ENCODE data around the gene PRKAG2. TPM values are rescaled to one million over a fixed set of nuclear protein-coding genes. Genes with fewer than 3 reads are reported as not detected.
"Not testable (repeated sequence)": the region's sequence is repeated elsewhere in the genome, so short reads cannot be mapped to it uniquely, and the experiment has no call there.

Gene PRKAG2
- total RNA-seq, 1 donor from 2014 or later: 18.5 TPM

DNA sequence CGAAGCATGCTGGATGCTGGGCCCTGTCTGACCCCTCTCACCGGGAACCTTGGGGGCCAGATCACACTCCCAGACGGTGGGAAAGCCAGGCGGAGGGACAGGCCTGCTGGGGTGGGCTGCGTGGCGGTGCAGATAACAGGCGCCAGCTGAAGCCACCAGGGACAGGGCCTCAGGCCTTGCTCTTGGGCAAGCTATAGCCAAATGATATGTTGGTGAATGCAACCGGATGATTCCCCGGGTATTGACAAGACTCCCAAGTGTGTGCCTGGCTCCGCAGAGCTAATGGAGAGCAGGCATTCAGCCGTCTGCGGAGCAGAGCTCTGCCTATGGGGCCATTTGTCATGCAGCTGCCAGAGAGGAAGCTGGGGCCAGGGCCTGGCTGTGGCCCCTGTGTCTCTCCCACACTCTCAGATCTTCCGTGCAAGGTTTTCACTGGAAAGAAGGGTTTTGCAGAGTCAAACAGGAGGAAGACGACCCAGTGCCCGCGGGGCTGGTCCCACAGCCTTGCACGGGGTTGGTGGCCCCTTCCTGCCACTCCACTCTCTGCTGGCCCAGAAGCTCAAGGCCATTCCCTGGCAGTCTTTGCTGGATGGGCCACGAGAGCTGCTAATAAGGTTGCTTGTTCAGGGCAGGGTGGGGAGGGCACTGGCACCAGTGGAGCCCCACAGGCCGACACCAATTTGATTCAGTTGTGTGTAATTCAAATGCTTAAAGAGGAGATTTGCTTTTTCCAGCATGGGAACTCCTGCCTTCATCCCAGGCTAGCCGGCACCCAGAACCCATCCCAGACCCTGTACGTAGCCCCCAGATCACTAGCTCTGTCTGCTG is 91.8 kb downstream of the PRKAG2 start:
- intact Hi-C loops (cut with micrococcal nuclease): loop anchor here (5.0 kb wide), 1 partner anchor 242 kb away; the partner anchor contains the start of gene GALNT11
- Mint-ChIP-seq H3K36me3 (ENCODE audit: low read depth) (no peaks in the 10 kb centered on the region), H3K4me1 (ENCODE audit: low read depth) (peaks cover 10% of the 10 kb centered on the region), H3K27ac (no peak overlapping the region), H3K4me3 (no peak overlapping the region), H3K9me3 (no peaks in the 10 kb centered on the region), H3K27me3 (ENCODE audit: insufficient read depth) (peaks cover 8% of the 10 kb centered on the region)
- no peak for DNase-seq (ENCODE audit: low spot score)

DNA sequence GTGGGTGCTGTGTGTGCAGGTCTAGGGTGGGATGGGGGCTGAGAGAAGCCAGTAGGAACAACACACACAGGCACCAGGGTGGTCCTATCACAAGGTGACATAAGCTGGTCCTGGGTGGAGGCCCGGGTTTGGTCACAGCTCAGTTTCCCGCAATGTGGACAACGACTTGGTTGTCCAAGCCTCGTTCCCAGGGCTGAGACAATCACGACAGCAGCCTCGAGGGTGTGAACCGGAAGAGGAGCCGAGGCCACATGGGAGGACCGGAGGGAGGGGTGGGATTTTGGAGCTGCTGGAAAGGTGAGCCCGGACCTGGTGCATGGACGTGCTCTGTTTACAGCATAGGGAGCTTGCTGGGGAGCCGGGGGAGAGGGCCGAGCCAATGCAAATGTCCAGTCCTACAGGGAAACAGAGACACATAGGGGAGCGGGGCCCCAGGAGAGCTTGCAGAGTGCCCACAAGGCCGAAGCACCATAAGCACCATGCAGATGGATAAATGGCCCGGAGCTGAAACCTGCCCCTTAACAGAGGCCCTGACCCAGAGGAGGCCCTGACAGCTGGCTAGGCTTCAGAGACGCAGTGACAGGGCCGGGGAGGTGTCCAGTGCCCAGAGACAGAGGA is 92.8 kb downstream of the PRKAG2 start:
- Mint-ChIP-seq H3K4me3 (no peak overlapping the region), H3K27me3 (ENCODE audit: insufficient read depth) (peaks cover 8% of the 10 kb centered on the region), H3K36me3 (ENCODE audit: low read depth) (no peaks in the 10 kb centered on the region), H3K27ac (no peak overlapping the region), H3K9me3 (no peaks in the 10 kb centered on the region), H3K4me1 (ENCODE audit: low read depth) (peaks cover 10% of the 10 kb centered on the region)
- DNase-seq (ENCODE audit: low spot score): no peak
- intact Hi-C loops (cut with micrococcal nuclease): loop anchor here (1.0 to 5.0 kb wide), 3 partner anchors 93 to 243 kb away; partner anchors contain the start of genes GALNT11 and PRKAG2

DNA sequence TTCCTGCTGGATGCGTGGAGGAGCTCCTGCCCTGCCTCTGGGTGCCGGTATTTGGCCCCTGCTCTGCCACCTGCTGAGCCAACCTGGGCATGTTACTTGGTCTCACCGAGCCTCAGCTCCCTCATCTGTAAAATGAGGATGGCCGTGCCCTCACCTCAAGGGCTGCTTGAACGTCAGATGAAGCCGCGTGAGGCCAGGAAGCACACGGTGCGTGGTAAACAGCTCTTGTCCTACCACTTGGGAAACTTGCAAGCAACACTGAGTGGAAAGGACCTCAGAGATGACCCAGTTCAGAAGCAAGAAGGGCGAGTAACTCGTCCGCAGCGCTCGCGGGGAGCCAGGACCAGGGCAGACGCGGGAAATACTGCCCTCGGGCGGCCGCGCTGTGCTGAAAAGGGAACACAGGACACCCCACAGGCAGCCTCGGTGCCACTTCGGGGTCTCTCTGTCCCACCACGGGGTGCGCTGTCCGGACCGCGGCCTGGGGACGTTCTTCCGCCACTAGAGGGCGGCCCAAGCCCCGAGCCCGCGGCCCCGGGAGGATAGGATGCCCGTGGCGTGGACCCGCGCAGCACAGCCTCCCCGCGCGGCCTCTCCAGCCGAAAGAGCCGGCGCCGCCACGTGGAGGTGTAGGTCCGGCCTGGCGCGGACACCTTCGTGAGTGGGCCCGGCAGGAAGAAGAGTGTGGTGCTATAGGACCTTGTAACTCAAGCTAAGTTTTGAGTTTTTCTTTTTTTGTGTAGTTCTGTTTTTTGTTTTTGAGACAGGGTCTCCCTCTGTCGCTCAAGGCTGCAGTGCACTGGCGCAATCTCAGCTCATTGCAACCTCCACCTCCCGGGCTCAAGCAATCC is 94.1 kb downstream of the PRKAG2 start:
- peak; percentile 41 for DNase-seq (ENCODE audit: low spot score)
- Mint-ChIP-seq H3K27ac (peak overlapping the region; percentile 29), H3K4me3 (peak overlapping the region; percentile 56), H3K27me3 (ENCODE audit: insufficient read depth) (peaks cover 8% of the 10 kb centered on the region), H3K36me3 (ENCODE audit: low read depth) (no peaks in the 10 kb centered on the region), H3K9me3 (no peaks in the 10 kb centered on the region), H3K4me1 (ENCODE audit: low read depth) (peaks cover 5% of the 10 kb centered on the region)
- intact Hi-C loops (cut with micrococcal nuclease): loop anchor here (1.0 to 5.0 kb wide), 3 partner anchors 94 to 244 kb away; partner anchors contain the start of genes GALNT11 and PRKAG2

DNA sequence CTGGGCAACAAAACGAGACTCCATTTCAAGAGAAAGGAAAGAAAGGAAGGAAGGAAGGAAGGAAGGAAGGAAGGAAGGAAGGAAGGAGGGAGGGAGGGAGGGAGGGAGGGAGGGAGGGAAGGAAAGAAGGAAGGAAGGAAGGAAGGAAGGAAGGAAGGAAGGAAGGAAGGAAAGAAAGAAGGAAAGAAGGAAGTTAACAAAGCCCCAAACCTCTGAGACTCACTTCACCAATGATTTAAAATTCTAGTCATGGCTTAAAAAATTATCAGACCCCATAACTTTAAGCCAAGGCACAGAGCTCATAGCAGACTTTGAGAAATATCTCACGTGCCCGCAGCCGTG is 94.7 kb downstream of the PRKAG2 start:
- not testable (repeated sequence) for H3K9me3 Mint-ChIP-seq; H3K36me3 Mint-ChIP-seq (ENCODE audit: low read depth); DNase-seq (ENCODE audit: low spot score); H3K4me1 Mint-ChIP-seq (ENCODE audit: low read depth); H3K4me3 Mint-ChIP-seq; H3K27ac Mint-ChIP-seq; H3K27me3 Mint-ChIP-seq (ENCODE audit: insufficient read depth)
- intact Hi-C loops (cut with micrococcal nuclease): loop anchor here (2.0 to 5.0 kb wide), 2 partner anchors 95 to 245 kb away; partner anchors contain the start of genes GALNT11 and PRKAG2

DNA sequence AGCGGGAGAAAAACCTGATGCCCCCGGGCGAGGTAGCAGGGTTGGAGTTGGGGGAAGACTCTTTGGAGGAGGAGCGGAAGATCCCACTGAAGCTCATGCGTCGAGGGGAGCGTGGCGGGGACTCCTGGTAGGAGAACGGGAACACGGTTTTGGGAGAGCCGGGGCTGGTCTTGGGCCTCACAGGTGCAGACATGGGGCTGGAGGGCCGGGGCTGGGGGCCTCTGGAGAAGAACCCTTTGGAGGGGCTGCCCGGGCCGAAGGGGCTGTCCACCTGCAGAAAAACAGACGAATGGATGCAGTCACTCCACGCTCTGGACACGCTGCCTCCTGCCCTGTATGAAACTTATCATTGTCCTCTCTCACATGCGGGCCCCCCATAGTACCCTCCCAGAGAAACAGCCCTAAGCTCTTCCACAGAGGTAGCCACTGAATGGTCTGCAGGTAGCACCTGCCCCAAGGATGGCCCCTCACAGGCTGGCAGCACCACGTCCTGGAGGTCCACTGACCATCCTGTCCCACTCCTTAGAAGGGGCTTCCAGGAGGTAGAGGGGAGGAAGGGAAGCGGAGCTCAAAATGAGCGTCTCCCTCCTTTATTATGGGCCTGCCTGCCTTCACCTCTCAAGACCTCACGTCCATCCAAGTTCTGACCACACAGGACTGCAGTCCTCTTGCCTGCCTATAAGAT is 95.6 kb downstream of the PRKAG2 start:
- Mint-ChIP-seq H3K9me3 (no peaks in the 10 kb centered on the region), H3K27ac (no peak overlapping the region), H3K27me3 (ENCODE audit: insufficient read depth) (peaks cover 6% of the 10 kb centered on the region), H3K4me1 (ENCODE audit: low read depth) (peaks cover 4% of the 10 kb centered on the region), H3K4me3 (no peak overlapping the region), H3K36me3 (ENCODE audit: low read depth) (no peaks in the 10 kb centered on the region)
- no peak for DNase-seq (ENCODE audit: low spot score)
- intact Hi-C loops (cut with micrococcal nuclease): loop anchor here (5.0 kb wide), 1 partner anchor 246 kb away; the partner anchor contains the start of gene GALNT11

DNA sequence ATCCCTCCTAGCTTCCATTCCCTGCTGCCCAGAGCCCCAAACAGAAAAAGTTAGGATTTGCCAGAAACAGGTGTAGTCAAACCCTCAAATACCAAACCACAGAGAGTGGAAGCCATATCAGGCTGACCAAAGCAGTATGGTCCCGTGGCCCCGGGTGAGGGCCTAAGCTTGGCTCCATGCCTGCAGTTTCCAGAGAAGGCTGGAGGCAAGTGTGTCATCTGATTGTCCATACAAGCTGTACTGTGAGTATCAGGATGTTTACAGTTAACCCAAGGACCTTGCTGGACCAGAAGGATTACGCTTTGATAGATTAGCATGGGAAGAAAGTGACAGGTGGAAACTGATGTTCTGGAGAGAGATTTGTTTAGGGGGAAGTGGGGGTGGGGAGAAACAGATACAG is 96.3 kb downstream of the PRKAG2 start:
- Mint-ChIP-seq H3K27ac (no peak overlapping the region), H3K36me3 (ENCODE audit: low read depth) (no peaks in the 10 kb centered on the region), H3K4me1 (ENCODE audit: low read depth) (peaks cover 4% of the 10 kb centered on the region), H3K9me3 (no peaks in the 10 kb centered on the region), H3K4me3 (no peak overlapping the region), H3K27me3 (ENCODE audit: insufficient read depth) (peaks cover 6% of the 10 kb centered on the region)
- no peak for DNase-seq (ENCODE audit: low spot score)
- intact Hi-C loops (cut with micrococcal nuclease): loop anchor here (5.0 kb wide), 1 partner anchor 247 kb away; the partner anchor contains the start of gene GALNT11

DNA sequence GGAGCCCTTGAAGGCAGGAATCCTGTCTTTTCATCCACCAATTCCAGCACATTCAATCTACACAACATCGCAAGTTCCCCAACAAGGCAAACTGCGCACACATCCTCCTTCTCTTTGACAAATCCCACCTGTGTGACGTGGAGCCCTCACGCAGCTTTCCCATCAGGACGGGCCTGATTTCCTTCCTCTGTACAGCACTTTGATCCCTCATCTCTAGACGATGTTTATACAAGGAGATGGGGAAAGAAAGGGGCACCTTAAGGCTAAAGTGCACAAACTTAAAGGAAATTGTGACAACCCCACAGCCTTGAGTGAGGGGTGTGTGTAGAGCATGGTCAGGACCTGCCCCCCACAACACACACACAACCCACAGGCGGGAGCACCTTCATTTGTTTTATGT is 97.2 kb downstream of the PRKAG2 start:
- DNase-seq (ENCODE audit: low spot score): no peak
- Mint-ChIP-seq H3K27me3 (ENCODE audit: insufficient read depth) (peaks cover 6% of the 10 kb centered on the region), H3K4me3 (no peak overlapping the region), H3K27ac (no peak overlapping the region), H3K9me3 (no peaks in the 10 kb centered on the region), H3K36me3 (ENCODE audit: low read depth) (no peaks in the 10 kb centered on the region), H3K4me1 (ENCODE audit: low read depth) (peaks cover 4% of the 10 kb centered on the region)
- intact Hi-C loops (cut with micrococcal nuclease): loop anchor here (5.0 kb wide), 1 partner anchor 248 kb away; the partner anchor contains the start of gene GALNT11

DNA sequence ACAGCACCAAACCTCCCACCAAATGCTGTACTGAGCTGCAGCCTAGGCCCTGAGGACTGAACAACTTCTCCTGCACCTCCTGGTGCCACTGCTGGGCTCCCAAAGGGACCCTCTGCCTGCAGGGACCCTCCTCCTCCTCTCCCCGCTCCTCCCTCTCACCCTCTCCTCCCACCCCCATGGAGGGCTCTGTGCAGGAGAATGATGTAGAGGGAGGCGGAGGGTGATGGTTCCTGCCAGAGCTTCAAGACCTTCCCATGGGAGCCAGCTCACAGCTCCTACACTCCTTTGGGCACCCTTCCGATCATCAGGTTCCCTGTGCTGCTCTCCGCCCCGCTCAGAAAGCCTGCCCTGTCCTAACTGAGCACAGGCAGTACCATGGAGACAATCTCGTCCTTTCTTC is 97.7 kb downstream of the PRKAG2 start:
- H3K27me3 Mint-ChIP-seq (ENCODE audit: insufficient read depth): peaks cover 6% of the 10 kb centered on the region
- no peak overlapping the region for H3K27ac Mint-ChIP-seq
- H3K4me1 Mint-ChIP-seq (ENCODE audit: low read depth): peaks cover 4% of the 10 kb centered on the region
- no peaks in the 10 kb centered on the region for H3K9me3 Mint-ChIP-seq
- H3K36me3 Mint-ChIP-seq (ENCODE audit: low read depth): no peaks in the 10 kb centered on the region
- no peak overlapping the region for H3K4me3 Mint-ChIP-seq
- DNase-seq (ENCODE audit: low spot score): no peak
- intact Hi-C loops (cut with micrococcal nuclease): no loop called here

DNA sequence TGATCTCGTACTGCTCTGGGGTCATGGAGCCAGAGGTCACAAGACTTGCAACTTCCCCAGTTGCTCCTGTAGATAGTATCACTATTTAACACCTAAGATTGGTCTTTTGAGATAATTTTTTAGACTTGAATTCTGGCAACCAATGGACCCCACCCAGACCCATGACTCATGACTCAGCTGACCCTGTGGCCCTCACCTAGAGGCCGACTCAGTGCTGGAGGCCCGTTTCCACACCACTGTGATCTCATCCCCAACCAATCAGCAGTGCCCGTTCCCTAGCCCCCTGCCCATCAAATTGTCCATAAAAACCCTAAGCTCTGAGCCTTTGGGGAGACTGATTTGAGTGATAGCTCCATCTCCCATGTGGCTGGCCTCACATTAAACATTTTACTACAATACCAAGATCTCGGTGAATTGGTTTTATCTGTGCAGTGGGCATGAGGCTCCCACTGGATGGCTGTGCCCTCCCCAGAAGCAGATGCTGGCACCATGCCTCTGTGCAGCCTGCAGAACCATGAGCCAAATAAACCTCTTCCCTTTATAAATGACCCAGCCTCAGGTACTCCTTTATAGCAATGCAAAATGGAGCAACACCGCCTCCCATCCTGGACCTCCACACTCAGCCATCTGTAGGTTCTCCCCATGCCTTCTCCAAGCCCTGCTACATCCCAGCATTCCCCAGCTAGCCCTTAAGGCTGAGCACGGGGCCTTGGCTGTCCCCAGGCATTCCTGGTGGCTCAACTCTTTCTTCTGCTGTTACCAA is 98.8 kb downstream of the PRKAG2 start:
- Mint-ChIP-seq H3K4me3 (no peak overlapping the region), H3K36me3 (ENCODE audit: low read depth) (no peaks in the 10 kb centered on the region), H3K4me1 (ENCODE audit: low read depth) (peaks cover 4% of the 10 kb centered on the region), H3K27me3 (ENCODE audit: insufficient read depth) (peaks cover 7% of the 10 kb centered on the region), H3K9me3 (no peaks in the 10 kb centered on the region), H3K27ac (no peak overlapping the region)
- DNase-seq (ENCODE audit: low spot score): no peak
- intact Hi-C loops (cut with micrococcal nuclease): no loop called here

DNA sequence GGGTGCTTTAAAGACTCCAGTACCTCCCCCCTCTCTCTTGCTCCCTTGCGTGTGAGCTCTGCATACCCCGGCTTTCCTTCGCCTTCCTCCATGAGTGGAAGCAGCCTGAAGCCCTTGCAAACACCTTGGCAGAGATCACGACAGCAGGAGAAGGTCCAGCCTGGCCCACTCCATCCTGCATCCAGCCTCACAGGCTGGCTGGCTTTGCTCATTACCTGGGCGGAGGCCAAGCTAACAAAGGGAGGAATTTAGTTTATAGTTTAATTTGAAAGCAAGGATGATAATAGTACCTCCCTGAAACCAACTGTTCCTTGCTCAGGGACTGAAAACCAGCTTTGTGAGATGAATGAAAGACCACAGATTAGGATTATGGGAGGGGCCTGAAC is 99.4 kb downstream of the PRKAG2 start:
- no peak for DNase-seq (ENCODE audit: low spot score)
- Mint-ChIP-seq H3K4me1 (ENCODE audit: low read depth) (peaks cover under 1% of the 10 kb centered on the region), H3K9me3 (no peaks in the 10 kb centered on the region), H3K27me3 (ENCODE audit: insufficient read depth) (peaks cover 7% of the 10 kb centered on the region), H3K4me3 (no peak overlapping the region), H3K27ac (no peak overlapping the region), H3K36me3 (ENCODE audit: low read depth) (no peaks in the 10 kb centered on the region)
- intact Hi-C loops (cut with micrococcal nuclease): no loop called here

DNA sequence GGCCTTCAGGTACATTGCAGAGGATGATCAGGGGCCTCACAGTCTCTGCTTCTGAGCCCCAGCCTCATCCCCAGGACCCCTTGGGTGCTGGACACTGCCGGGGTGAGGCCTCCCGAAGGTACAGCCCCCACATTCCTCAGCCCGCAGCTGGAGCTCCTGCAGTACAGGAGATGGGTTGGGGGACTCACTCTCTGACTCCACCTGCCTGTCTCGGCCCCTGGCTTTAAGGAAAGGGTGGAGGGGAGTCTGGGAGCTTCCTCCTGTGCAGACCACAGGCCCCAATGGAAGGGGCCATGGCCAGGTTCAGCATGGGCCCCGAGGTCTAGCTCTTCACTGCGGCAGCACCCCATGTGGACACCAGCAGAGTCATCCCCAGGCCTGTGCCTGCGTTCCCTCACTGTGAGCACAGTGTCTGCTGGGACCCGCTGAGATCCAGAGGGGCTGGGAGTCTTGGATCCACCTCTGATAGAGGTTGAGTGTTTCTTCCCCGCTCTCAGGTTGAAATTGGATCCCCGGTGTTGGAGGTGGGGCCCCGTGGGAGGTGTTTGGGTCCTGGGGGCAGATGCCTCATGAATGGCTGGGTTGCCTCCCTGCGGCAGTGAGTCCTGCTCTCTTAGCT is 99.9 kb downstream of the PRKAG2 start:
- H3K27ac Mint-ChIP-seq: no peak overlapping the region
- no peaks in the 10 kb centered on the region for H3K36me3 Mint-ChIP-seq (ENCODE audit: low read depth)
- no peak overlapping the region for H3K4me3 Mint-ChIP-seq
- H3K27me3 Mint-ChIP-seq (ENCODE audit: insufficient read depth): peaks cover 7% of the 10 kb centered on the region
- no peak for DNase-seq (ENCODE audit: low spot score)
- intact Hi-C loops (cut with micrococcal nuclease): no loop called here
- no peaks in the 10 kb centered on the region for H3K9me3 Mint-ChIP-seq
- H3K4me1 Mint-ChIP-seq (ENCODE audit: low read depth): no peaks in the 10 kb centered on the region
